Kidney glomerular epithelial cell (primary cell): ENCODE data around the gene NME7.

Source experiments
- DNase-seq: peaks from one replicate; lab custom pipeline; 2025; lab: John Stamatoyannopoulos, UW

NME7 gene

DNA sequence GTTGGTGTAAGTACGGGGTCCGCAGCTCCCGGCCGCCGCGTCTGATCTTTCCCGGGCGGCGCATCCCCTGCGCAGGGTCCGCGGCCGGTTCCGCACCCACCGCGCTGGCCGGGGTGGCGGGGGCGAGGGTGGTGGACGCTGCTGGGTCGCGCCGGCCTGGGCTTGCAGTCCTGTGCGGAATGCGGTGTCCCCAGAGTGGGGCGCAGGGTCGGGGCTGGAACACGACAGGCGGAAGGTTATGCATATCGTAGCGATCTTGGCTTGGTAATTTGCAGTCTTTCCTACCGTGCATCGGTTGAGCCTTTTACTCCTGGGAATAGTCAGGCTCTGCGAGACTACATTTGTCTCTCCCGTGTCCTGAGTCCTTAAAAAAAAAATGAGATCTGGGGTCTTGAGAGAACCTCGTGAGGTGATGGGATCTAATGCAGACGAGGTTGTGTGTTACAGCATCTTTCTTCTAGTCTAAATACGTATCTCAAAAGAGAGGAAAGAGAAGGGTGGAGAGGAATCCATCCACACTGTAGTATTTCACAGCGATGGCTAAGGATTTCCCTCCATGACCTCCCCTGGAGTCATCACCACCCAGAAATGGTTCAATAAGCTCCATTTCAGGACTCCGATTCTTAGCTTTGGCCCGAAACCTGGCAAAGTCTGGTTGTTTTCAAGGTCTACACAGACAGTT, 260.5 kb downstream of the NME7 start:
- DNase-seq, result peak; percentile 32

GRCh38 chr1:169106095-169106920, 261.3 kb downstream of the NME7 start, which contains the start of gene ATP1B1:
ATP1B1 (plus strand) TSS chr1:169106690; CDS start chr1:169106830, 140 bp downstream.
- DNase-seq, result peak; percentile 79

GRCh38 chr1:169105434-169106094, 262.0 kb downstream of the NME7 start:
- DNase-seq, result no peak

DNA sequence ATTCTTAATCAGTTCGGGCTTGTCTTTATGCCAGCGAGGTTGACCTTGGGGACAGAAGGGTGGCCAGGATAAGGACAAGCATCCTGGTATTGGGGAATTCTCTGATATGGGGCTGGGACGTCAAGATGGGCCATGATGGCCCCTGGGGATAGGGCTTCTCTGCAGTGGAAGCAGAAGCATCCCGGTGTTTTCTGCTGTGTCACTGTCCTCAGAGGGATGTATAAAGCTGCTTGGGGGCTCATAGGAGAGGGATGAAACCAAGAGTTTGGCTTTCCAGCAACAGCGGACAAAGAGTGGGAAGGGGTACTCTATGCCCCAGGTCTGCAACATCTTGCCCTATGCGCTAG, 262.5 kb downstream of the NME7 start:
- no peak for DNase-seq

DNA sequence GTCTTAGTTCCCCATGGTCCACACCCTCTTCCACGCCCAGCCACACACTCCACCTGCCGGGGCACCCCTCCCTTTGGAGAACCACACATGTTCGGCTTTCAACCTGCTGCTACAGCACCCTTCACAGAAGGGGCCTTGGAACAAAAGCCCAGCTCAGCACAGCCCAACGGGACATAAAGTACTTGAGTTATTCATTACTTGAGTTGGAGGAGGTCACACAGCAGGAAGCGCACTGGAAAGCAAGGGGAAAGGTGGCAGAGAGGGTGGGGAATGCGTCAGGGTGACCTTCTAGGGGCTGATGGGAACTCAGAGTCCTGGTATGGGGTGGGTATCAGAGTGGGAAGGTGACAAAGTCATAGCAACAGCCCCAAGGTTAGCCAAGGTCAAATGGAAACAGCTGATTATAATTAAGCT, 264.1 kb downstream of the NME7 start:
- no peak for DNase-seq

DNA sequence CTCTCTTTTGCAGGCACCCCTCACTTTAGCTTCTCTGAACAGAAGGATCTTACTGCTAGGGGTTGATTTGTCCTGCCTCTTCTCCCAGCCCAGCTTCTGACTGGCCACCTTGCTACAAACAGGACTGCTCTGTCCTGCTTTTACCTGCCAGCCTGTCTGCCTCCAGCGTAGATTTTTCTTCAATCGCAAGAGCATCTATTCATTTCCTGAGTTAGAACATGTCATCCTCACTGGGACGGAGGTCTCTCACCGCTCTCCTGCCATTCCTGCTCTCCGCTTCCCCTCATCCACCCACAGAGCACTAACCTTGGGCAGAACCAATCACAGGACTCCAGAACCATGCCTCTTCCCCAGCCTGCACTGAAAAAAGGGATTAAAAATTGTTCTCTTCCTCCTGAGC, 264.6 kb downstream of the NME7 start:
- no peak for DNase-seq

GRCh38 chr1:169102567-169102966, 265.0 kb downstream of the NME7 start:
- peak; percentile 51 for DNase-seq

GRCh38 chr1:169100651-169101088, 266.9 kb downstream of the NME7 start:
- DNase-seq, result no peak

DNA sequence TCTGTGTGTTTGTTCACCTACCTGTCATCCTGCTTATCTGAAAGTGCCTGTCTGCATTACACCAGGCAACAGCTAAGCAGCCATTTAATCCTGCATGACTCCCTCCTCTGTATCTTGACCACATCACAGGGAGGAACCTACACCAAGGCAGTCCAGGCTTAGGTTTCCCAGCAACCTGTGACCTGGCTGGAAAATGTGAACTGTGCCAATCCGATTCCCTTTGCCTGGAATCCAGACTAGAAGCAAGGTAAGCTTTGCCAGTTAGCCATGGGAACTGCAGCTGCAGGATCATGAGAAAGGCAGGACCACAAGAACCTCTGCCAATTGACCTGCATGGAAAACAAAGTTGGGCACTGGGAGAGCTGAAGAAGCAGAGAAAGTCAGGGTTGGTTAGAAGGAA, 267.4 kb downstream of the NME7 start:
- no peak for DNase-seq

GRCh38 chr1:169099561-169099960, 268.0 kb downstream of the NME7 start:
- peak; percentile 43 for DNase-seq

DNA sequence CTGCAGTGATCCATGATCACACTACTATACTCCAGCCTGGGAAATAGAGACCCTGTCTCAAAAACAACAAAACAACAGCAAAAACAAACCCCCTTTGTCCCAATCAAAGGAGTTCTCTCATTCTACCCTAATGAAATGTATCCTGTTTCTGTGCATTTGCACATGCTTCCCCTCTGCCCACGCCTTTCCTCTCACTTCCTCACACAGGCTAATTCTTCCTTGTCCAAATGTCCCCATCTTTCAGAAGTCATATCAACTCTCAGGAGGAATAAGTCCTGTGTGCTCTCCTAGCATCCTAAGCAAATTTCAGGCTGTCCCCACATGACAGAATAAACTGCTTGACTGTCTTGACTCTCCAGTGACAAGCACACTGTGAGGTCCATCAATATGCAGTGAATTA, 269.2 kb downstream of the NME7 start:
- DNase-seq, result no peak

GRCh38 chr1:169094897-169095569, 272.6 kb downstream of the NME7 start:
- DNase-seq, result no peak

DNA sequence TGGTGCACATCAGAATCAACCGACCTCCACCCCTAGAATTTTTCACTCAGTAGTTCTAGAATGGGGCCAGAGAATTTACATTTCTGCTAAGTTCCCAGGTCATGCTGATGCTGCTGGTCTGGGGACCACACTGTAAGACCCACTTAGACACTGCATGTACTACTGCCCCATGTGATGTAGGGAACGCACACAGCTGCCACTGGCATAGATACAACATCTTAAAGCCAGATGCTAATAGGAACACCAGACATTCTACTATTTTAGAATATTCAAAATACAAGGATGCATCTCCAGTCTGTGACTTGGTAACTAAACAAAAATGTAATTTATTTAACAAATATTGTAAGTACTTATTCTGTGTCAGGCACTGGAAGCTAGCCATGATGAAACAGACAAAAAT, 275.2 kb downstream of the NME7 start:
- no peak for DNase-seq

DNA sequence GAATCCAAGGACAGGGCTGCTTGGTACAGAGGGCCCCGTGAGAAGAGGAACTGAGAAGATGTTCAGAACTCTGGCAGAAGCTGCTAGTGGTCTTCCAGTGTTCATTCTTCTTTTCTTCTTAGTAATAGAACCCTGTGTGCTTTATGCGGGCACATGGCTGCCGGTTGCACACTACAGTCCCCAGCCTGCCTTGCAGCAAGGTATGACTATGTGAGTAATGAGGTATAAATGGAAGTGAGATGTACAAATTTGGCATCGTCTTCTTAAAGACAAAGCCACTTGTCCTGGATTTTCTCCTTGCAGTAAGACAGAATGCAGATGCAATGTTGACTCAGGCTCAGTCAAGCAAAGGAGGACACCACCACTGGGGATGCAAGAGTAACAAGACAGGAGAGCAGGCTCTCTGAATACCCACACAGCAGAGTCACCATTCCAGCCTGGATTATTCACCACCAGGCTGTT, 276.1 kb downstream of the NME7 start:
- peak; percentile 82 for DNase-seq

GRCh38 chr1:169090900-169091311, 276.7 kb downstream of the NME7 start:
- no peak for DNase-seq

GRCh38 chr1:169090308-169090899, 277.2 kb downstream of the NME7 start:
- no peak for DNase-seq

DNA sequence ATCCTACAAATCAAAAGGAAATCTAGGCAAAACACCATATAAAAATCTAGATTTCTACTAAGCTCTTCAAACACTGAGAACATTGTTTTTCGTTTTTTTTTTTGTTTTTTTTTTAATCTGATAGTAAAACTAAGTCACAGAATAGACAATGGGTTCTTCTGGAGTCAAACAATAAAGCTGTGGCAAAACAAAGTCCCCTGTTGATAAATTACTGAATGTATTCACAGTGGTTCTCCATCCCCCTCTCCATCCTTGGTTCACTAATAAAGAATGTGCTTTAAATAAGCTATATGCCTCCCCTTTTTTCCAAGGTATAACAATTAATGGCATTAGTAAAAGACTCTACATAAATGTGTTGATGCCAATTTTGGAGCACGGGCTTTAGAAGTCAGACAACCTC, 277.8 kb downstream of the NME7 start:
- no peak for DNase-seq

- no peak for DNase-seq
These were observed 279.7 kb downstream of the NME7 start for GRCh38 chr1:169087876-169088275.

GRCh38 chr1:169086603-169087455, 280.8 kb downstream of the NME7 start:
- no peak for DNase-seq

GRCh38 chr1:169085911-169086310, 281.7 kb downstream of the NME7 start:
- DNase-seq, result no peak
